C4-2B (cell line): ENCODE results near the gene ULK3.

Experiments
- CTCF ChIP-seq: fragments of 450-650 bp; conservative IDR thresholded peaks from 2 replicates; pipeline ENCODE4 v1.5.1; 2017; ENCODE audit warnings: mild to moderate bottlenecking
- ZFX ChIP-seq: fragments of 450-650 bp; IDR thresholded peaks from 2 replicates; pipeline ENCODE4 v1.6.1; 2017

DNA sequence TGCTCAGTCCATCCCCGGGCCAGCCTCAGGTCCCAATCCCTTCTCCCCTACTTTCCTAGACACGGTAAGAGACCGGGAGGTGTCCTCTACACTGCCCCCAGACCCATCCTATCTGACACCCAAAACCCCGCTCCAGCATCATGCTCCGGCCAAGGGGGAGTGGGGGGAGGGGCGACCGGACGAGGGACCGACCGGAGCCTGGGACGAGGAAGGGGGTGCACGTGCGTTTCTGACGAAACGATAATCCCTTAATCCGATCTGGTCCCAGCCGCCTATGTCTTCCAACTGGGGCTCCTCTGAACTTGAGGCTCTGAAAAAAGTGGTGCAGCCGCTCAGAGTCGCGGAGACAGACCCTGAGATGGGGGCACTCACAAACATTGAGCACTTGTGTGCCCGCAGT lies 16.0 kb downstream of the ULK3 start:
- TF ChIP-seq CTCF (no peak), ZFX (no peak)
